AG04449 (cell line): ENCODE measurements around the gene SCTR.
"Not testable (repeated sequence)": the region's sequence is repeated elsewhere in the genome, so short reads cannot be mapped to it uniquely, and the experiment has no call there.

Experiments used
- CTCF ChIA-PET: fragments of 350-600 bp; formaldehyde crosslinking; extraction: SDS; loops from one replicate; lab custom pipeline; 2021; ENCODE audit warnings: antibody characterized with exemption; lab: Yijun Ruan, JAX
- POLR2A ChIA-PET: fragments of 400-600, 350-600 bp; formaldehyde crosslinking; extraction: SDS; loops from one replicate; lab custom pipeline; 2020; ENCODE audit warnings: antibody characterized with exemption, inconsistent platforms; lab: Yijun Ruan, JAX
- DNase-seq: peaks from one replicate; pipeline ENCODE4 v3.0.0-alpha.2; 2010; ENCODE audit warnings: low read depth, low spot score
- H3K4me3 ChIP-seq: 2 replicates; pipeline ENCODE4 v1.5.1; 2011; ENCODE audit warnings: low read depth, mild to moderate bottlenecking, control low read depth, low read length
- CTCF ChIP-seq: IDR thresholded peaks from one replicate; pipeline ENCODE4 v1.5.1; 2011; ENCODE audit warnings: mild to moderate bottlenecking, moderate library complexity, low read length, control low read depth, inconsistent platforms; ENCODE audit not compliant: insufficient read depth; ENCODE audit errors: missing control alignments

SCTR gene

DNA sequence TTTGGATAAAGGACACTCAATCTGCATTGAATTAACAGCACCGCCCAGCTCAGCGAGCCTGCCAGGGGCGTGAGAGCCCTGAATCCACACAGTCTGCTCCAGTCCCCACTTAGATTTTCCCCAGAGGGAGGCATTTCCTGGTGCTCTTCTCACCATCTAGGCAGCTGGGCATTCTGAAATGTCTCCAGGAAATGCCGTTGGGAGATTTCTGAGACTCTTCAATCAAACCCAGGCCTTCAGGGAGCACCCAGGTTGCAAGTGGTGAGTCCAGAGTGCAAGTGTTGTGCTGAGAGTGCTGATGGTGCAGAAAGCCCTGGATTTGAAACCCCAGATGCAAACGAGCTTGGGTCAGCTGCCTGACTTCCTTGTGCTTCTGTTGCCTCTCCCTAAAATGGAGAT lies 116.1 kb downstream of the SCTR start:
- TF ChIP-seq CTCF: no peak
- H3K4me3 ChIP-seq: no peak overlapping the region
- DNase-seq: no peak
- POLR2A ChIA-PET: no interaction called here
- CTCF ChIA-PET: interaction anchor here (0.7 to 9.6 kb wide), 4 partner anchors 10 to 177 kb away, joined by 3 to 161 read pairs (median 3); no protein-coding TSS in a partner anchor

DNA sequence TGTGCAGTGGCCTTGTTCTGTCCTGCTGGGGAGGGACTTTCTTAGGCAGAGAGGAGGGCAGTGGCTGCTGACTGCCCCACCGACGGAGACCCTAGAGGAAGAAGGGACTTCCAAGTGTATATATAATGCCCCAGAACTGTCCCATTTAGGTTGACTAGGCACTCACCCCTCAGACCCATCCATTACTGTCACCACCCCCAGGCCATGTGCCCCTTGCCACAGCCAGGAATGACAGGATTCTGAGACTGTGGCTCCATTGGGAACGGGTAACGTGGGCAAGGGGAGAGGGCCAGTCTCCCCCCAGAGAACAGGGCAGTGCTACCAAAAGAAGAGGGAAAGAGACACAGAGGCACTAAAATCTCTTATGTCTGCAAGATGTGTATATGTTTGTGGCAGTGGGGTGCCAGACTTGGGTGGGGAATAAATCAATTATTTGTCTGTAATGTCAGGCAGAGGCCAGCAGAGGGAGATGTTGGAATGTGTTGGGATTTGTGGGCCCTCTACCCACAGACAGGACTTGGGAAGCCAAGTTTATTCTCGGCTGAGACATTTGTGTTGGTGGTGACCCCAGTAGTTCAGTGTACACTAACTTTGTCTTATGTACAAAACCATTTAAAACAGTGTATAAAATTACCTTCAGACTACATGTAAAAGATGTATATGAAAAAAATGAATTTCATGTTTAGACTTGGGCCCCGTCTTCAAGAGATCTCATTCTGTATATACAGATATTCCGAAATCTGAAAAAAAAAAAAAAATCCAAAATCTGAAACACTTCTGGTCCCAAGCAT lies 116.7 kb downstream of the SCTR start:
- no peak for DNase-seq
- TF ChIP-seq CTCF: peak; percentile 68
- POLR2A ChIA-PET: no interaction called here
- H3K4me3 ChIP-seq: no peak overlapping the region
- CTCF ChIA-PET: interaction anchor here (0.7 to 9.6 kb wide), 4 partner anchors 10 to 177 kb away, joined by 3 to 161 read pairs (median 3); no protein-coding TSS in a partner anchor

- no peak overlapping the region for H3K4me3 ChIP-seq
- no peak for DNase-seq
- POLR2A ChIA-PET: no interaction called here
- CTCF ChIA-PET: interaction anchor here (0.9 to 9.6 kb wide), 2 partner anchors 73 to 255 kb away, joined by 4 to 161 read pairs; no protein-coding TSS in a partner anchor
- TF ChIP-seq CTCF: no peak
Observed at GRCh38 chr2:119405151-119405550, 119.1 kb downstream of the SCTR start.

DNA sequence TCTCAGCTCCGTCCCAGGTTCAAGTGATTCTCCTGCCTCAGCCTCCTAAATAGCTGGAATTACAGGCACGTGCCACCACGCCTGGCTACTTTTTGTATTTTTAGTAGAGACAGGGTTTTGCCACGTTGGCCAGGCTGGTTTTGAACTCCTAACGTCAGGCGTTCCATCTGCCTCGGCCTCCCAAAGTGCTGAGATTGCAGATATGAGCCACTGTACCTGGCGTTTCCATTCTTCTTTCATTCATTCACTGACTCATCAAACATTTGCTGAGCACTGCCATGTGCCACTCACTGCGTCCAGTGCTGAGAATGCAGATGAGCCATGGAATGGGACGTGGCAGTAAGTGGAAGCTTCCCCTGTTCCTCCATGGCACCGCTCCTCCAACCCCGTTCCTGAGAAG lies 120.7 kb downstream of the SCTR start:
- CTCF ChIA-PET: interaction anchor here (9.6 kb wide), 1 partner anchor 74 kb away, joined by 161 read pairs; no protein-coding TSS in a partner anchor
- H3K4me3 ChIP-seq, DNase-seq, POLR2A ChIA-PET: not testable (repeated sequence)

- no peak for DNase-seq
- H3K4me3 ChIP-seq: no peak overlapping the region
- no peak for TF ChIP-seq CTCF
- ChIA-PET POLR2A (no interaction called here), CTCF (interaction anchor here (9.6 kb wide), 1 partner anchor 75 kb away, joined by 161 read pairs; no protein-coding TSS in a partner anchor)
Observed at GRCh38 chr2:119402645-119403560, 121.4 kb downstream of the SCTR start.

DNA sequence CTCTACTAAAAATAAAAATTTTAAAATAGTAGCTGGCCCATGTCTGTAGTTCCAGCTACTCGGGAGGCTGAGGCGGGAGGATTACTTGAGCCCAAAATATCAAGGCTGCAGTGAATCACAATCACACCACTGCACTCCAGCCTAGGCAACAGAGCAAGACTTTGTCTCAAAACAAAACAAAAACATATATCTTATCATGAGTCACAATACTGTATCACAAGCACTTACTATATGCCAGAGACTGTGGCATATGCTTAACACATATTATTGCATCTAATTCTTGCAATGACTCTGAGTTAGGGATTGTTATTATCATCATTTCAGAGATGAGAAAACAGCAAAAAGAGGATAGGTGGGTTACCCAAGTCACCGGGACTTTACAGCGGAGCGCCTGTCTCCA lies 122.2 kb downstream of the SCTR start:
- POLR2A ChIA-PET: no interaction called here
- CTCF ChIA-PET: no interaction called here
- no peak for TF ChIP-seq CTCF
- no peak overlapping the region for H3K4me3 ChIP-seq
- no peak for DNase-seq
